Aortic smooth muscle cell (primary cell): ENCODE measurements around the gene RAB22A. TPM values are rescaled to one million over a fixed set of nuclear protein-coding genes. Genes with fewer than 3 reads are reported as not detected.

Source experiments
- total RNA-seq: library from RNA; depleted of rRNA; stranded (reverse); fragments of >200 nt; gene quantifications from 2 replicates; pipeline ENCODE4 v1.2.3, GENCODE V29; 2014

RAB22A gene
- total RNA-seq: 16.6 and 17.9 TPM in 2 replicates

GRCh38 chr20:58309591-58310290, at the start of gene RAB22A:
Gene RAB22A, plus strand, starts transcription at chr20:58309715. Its CDS starts 262 bp downstream, at chr20:58309977.

GRCh38 chr20:58388882-58389323, 79.4 kb downstream of the RAB22A start, which contains the start of gene VAPB:
Gene VAPB, plus strand, starts transcription at chr20:58389229. Its CDS starts 231 bp downstream, at chr20:58389460.

Other genes with a start within 250 kb of the RAB22A start
- gene ANKRD60, start 81.1 kb upstream of the RAB22A start, total RNA-seq: not detected in 2 replicates
- gene VAPB, start 79.5 kb downstream of the RAB22A start, total RNA-seq: 13.5 and 22.5 TPM in 2 replicates
- 2.4 and 2.9 TPM in 2 replicates for gene APCDD1L, start 205.7 kb downstream of the RAB22A start, total RNA-seq